Activated T-cell treated with anti-CD3 and anti-CD28 coated beads, Interleukin-2, amount 50 U/mL, for 1 hour (primary cell): ENCODE measurements around the gene TACC3.

Experiments
- DNase-seq: peaks from one replicate; pipeline ENCODE4 v3.0.0-alpha.2; 2020

The TACC3 gene

GRCh38 chr4:1748465-1748995, 27.2 kb downstream of the TACC3 start:
- DNase-seq = peak; percentile 78

- no peak for DNase-seq
These were observed 28.0 kb downstream of the TACC3 start for GRCh38 chr4:1749370-1749769.

GRCh38 chr4:1749826-1750225, 28.5 kb downstream of the TACC3 start:
- DNase-seq = no peak

- DNase-seq = no peak
These were observed 29.2 kb downstream of the TACC3 start for GRCh38 chr4:1750381-1751154.

- DNase-seq = no peak
These were observed 30.0 kb downstream of the TACC3 start for GRCh38 chr4:1751155-1751918.

- DNase-seq = no peak
These were observed 30.6 kb downstream of the TACC3 start for GRCh38 chr4:1751919-1752283.

- no peak for DNase-seq
These were observed 31.1 kb downstream of the TACC3 start for GRCh38 chr4:1752284-1753041.

- DNase-seq = no peak
These were observed 32.0 kb downstream of the TACC3 start for GRCh38 chr4:1753294-1753696.

GRCh38 chr4:1753697-1754311, 32.5 kb downstream of the TACC3 start:
- DNase-seq = no peak

- DNase-seq = no peak
These were observed 33.0 kb downstream of the TACC3 start for GRCh38 chr4:1754336-1754735.

GRCh38 chr4:1755297-1755696, 34.0 kb downstream of the TACC3 start:
- DNase-seq = no peak

- DNase-seq = no peak
These were observed 34.8 kb downstream of the TACC3 start for GRCh38 chr4:1756079-1756478.

GRCh38 chr4:1756893-1757779, 35.8 kb downstream of the TACC3 start:
- DNase-seq = no peak

GRCh38 chr4:1757836-1758235, 36.5 kb downstream of the TACC3 start:
- DNase-seq = no peak

GRCh38 chr4:1758306-1759121, 37.2 kb downstream of the TACC3 start:
- no peak for DNase-seq

GRCh38 chr4:1759170-1759817, 38.0 kb downstream of the TACC3 start:
- DNase-seq = no peak

GRCh38 chr4:1759818-1760223, 38.5 kb downstream of the TACC3 start:
- no peak for DNase-seq

GRCh38 chr4:1760521-1761071, 39.3 kb downstream of the TACC3 start:
- DNase-seq = no peak

GRCh38 chr4:1761130-1761689, 39.9 kb downstream of the TACC3 start:
- DNase-seq = no peak
